ENCODE data around the gene TTC34.

The TTC34 gene

GRCh38 chr1:2830761-2831425, 29.4 kb upstream of the TTC34 start:
- DNase-seq (ENCODE audit: low read depth), result no peak

DNA sequence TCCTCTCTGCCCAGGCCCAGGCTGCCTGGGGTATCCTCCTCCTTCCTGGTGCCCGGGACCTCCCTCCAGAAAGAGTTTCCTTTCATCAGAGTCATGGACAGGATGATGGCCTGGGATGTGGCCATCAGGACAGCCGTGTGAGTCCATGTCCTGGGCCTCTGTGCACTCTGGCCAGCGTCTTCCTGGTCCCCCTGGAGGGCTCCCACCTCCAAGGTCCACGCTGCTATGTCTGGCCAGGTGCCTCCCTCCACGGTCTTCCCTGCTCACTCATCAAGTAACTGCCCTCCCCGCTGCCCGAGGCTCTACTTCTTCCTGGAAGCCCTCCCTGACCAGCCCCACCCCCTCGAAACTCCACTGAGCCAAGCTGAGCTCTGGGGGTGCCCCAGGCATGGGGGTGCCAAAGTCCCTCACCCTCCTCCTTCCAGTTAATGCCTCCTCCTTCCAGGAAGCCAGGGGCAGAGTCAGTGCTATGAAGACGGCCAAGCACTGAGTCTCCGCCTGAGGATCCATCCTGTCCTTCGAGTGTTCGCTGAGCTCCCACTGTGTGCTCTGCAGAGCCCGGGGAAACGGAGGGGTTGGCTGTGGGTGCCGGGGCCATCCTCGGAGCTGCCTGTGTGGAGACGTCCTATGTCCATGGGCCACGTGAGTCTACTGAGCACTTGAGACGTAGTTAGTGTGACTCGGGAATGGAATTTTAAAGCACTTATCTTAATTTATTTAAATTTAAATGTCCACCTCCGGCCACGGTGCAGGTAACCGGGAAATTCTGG, 28.5 kb upstream of the TTC34 start:
- no peak for DNase-seq (ENCODE audit: low read depth)

DNA sequence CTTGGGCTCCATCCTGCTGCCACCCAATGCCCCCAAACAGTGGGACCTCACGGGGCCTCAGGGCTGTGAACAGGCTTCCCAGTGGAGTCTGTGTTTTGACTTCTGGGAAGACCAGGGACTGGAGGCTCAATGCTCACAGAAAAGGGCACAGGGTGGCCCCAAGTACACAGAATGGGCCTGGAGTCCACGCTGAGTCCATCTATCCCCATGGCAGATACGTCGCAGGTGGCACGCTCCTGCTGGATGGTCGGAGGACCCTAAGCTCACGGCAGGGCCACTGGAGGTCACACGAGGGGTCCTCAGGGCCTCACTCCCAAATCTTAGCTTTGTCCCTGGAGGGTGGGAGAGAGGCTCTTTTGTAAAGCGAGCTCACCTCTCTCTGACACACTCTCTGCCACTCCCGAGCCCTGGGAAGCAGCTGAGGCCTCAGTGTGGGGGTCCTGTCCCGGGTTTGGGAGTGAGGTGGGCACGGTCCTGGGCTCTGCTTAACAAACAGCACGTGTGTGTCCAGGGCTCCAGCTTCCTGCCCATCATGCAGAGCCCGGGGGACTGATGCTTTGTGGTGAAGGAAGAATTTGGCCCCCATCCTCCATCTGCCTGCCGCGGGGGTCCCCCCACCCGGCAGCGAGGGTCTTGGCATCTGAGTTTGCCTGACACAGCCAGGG, 27.2 kb upstream of the TTC34 start:
- no peak for DNase-seq (ENCODE audit: low read depth)

GRCh38 chr1:2826736-2827292, 25.3 kb upstream of the TTC34 start:
- no peak for DNase-seq (ENCODE audit: low read depth)

GRCh38 chr1:2826316-2826715, 24.8 kb upstream of the TTC34 start:
- no peak for DNase-seq (ENCODE audit: low read depth)

- DNase-seq (ENCODE audit: low read depth), result no peak
Measured at GRCh38 chr1:2825487-2826189, 24.1 kb upstream of the TTC34 start.

DNA sequence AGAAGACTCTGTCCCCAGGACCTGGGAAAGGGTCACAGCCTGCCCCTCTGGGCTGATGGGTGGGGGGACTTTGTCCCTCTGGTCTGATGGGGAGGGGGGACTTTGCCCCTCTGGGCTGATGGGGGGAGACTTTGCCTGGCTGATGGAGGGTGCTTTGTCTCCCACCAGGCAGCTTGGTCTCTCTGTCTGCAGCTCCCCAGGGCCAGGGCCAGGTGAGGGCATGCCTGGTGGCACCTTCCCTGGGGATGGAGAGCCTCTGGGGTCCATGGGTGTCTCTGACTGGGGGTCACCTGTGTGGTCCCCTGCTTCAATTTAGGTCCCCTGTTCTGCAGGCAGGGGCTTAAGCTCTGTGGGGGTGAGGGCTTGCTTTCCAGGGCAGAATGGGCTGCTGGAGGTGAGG, 23.5 kb upstream of the TTC34 start:
- DNase-seq (ENCODE audit: low read depth), result no peak

DNA sequence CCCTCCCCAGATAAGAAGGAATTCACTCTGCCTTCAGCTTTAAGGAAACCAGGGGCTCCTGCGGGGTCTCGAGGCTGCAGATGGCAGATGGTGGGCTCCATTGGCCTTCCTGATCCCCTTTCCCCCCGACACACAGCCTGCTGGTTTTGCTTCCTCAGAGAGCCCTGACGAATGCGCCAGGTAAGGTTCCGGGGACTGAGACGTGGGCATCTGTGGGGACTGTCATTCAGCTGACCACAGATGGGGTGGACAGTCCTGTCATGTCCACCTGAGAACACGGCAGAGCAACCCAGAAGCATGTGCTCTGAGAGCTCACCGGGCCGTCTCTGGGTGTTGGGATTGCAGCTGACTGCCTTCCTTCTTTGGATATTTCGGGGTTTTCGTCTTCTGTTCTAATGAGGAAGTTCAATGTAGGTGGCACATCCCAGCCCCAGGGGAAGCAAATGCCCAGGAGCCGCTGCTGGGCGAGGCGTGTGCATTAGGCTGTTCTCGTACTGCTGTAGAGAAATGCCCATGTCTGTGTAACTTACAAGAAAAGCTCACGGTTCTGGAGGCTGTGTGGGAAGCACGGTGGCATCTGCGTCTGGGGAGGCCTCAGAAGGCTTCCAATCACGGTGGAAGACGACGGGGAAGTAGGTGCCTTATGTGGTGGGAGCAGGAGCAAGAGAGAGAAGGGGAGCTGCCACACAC, 22.6 kb upstream of the TTC34 start:
- DNase-seq (ENCODE audit: low read depth), result no peak

DNA sequence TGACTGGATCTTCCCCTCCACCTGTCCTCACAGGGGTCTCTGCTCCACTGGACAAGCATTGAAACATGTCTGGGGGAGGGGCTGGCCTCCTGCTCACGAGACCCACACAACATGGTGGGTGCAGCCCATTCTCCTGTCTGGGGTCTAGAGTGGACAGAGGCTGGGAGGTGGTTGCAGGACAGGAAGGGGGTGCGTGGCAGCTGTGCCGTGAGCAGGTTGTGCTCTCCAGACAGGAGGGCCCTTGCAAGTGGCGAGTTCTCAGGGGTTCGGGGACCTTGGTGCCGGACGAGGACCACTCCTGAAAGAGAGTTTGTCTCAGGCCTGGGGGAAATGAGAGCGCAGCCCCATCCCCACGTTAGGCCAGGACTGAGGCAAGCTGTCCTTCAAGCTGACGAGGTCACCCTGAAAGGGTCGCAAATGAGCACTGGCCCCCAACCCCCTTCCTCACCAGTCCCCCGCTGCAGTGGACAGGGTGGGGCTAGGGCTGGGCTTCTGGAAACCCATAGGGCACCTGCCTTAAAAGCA, 21.2 kb upstream of the TTC34 start:
- no peak for DNase-seq (ENCODE audit: low read depth)

- no peak for DNase-seq (ENCODE audit: low read depth)
Measured at GRCh38 chr1:2821966-2822620, 20.6 kb upstream of the TTC34 start.

GRCh38 chr1:2821373-2821955, 20.0 kb upstream of the TTC34 start:
- no peak for DNase-seq (ENCODE audit: low read depth)

- DNase-seq (ENCODE audit: low read depth), result no peak
Measured at GRCh38 chr1:2820731-2821372, 19.4 kb upstream of the TTC34 start.

GRCh38 chr1:2819831-2820730, 18.6 kb upstream of the TTC34 start:
- DNase-seq (ENCODE audit: low read depth), result no peak

- DNase-seq (ENCODE audit: low read depth), result no peak
Measured at GRCh38 chr1:2819429-2819828, 17.9 kb upstream of the TTC34 start.

DNA sequence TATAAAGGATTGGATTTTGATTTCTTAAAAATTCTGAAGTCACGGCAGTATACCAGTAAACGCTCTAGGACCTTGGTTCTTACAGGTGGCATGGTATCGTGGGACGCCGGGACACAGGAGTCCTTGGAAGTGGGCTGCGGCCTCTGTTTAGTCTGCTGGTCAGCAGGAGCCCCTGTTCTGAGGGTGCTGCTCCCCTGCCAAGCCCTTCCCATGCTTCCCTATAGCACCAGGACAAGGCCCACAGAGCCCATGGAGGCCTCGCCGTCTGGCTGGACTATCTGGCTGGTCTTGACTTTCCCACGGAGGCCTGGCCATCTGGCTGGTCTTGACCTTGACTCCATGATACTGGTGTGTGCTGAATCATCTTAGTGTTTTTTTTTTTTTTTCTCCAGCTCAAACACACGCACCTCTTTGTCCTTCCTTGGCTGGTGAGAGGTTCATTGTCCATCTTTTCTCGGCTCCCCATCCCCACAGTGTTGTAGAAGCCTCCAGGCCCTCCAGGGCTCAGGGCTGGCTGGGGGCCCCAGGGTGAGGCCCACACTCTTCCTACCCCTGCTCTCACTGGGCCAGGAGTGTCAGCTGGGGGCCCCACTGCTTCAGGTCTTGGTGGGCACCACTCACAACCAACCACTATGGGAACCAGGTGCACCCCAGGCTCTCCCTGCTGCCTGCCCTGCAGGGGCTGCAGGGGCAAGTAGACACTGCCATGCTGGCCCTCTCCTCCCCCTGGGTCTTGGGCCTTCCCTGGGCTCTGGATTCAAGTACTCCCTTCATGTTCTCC, 16.5 kb upstream of the TTC34 start:
- no peak for DNase-seq (ENCODE audit: low read depth)

DNA sequence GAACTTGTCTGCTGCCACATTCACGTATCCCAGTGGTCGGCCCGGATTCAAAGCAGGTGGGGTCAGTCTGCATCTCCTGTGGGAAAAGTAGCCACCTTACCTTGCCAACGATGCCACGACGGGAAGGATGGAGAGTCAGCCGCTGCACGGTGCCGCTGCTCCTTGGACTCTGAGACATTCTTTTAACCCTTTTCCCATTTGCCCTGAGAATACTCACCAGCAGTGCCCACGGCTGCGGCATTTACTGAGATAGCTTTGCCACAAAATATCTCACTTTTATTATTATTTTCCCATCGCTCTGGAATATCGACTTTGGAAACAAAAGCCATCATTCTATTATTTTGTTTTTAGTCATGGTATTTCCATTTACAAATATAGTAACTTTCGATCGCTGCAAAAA, 15.3 kb upstream of the TTC34 start:
- DNase-seq (ENCODE audit: low read depth), result no peak

DNA sequence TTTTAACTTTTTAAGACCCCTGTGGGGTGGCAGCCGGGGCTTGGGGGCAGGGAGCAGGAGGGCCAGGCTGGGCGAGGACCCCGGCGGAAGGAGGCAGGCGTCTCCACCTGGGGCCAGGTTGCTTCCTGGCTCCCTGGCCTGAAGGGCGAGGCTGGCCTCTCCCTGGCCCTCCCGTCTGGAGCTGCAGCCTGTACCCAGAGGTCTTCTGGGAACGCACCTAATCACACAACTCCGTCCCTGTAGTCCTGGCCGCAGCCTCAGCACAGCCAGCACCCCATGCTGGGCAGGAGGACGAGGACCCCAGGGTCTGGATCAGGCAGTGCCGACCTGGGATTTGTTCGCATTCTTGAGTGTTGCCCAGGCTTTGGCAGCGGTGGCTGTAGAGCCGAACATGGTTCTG, 14.1 kb upstream of the TTC34 start:
- no peak for DNase-seq (ENCODE audit: low read depth)

GRCh38 chr1:2814511-2815075, 13.1 kb upstream of the TTC34 start:
- no peak for DNase-seq (ENCODE audit: low read depth)

Data from GM04503 (cell line).